Activated CD4-positive, alpha-beta T cell treated with anti-CD3 and anti-CD28 coated beads for 24 hours (primary cell): ENCODE data around the gene ARHGAP23.
"Not testable (repeated sequence)": the region's sequence is repeated elsewhere in the genome, so short reads cannot be mapped to it uniquely, and the experiment has no call there.

ENCODE experiments used
- DNase-seq, 2 donors: peaks; one replicate each; pipeline ENCODE4 v3.0.0-alpha.2; 2020; ENCODE audit warnings: low read depth in 2 of 2

The ARHGAP23 gene

GRCh38 chr17:38460082-38460715 lies 31.9 kb downstream of the ARHGAP23 start:
- DNase-seq = no peak

- DNase-seq = no peak
Measured at GRCh38 chr17:38460716-38461630, 32.7 kb downstream of the ARHGAP23 start.

GRCh38 chr17:38461683-38462082 lies 33.4 kb downstream of the ARHGAP23 start:
- DNase-seq = no peak

GRCh38 chr17:38463451-38463858 lies 35.2 kb downstream of the ARHGAP23 start:
- no peak for DNase-seq

GRCh38 chr17:38464251-38464722 lies 36.0 kb downstream of the ARHGAP23 start:
- DNase-seq = no peak

GRCh38 chr17:38464723-38465390 lies 36.6 kb downstream of the ARHGAP23 start:
- DNase-seq = no peak

GRCh38 chr17:38465391-38466345 lies 37.4 kb downstream of the ARHGAP23 start:
- DNase-seq = no peak

GRCh38 chr17:38466346-38467315 lies 38.4 kb downstream of the ARHGAP23 start:
- DNase-seq = no peak

GRCh38 chr17:38467491-38467890 lies 39.2 kb downstream of the ARHGAP23 start:
- no peak for DNase-seq

GRCh38 chr17:38469875-38470274 lies 41.6 kb downstream of the ARHGAP23 start:
- DNase-seq = no peak

- DNase-seq = not testable (repeated sequence)
Measured at GRCh38 chr17:38471253-38471652, 43.0 kb downstream of the ARHGAP23 start.

- not testable (repeated sequence) for DNase-seq
Measured at GRCh38 chr17:38474666-38475065, 46.4 kb downstream of the ARHGAP23 start.

GRCh38 chr17:38476549-38476948 lies 48.3 kb downstream of the ARHGAP23 start:
- DNase-seq = no peak

GRCh38 chr17:38477417-38477816 lies 49.2 kb downstream of the ARHGAP23 start:
- not testable (repeated sequence) for DNase-seq

GRCh38 chr17:38477951-38478350 lies 49.7 kb downstream of the ARHGAP23 start:
- DNase-seq = not testable (repeated sequence)

- not testable (repeated sequence) for DNase-seq
Measured at GRCh38 chr17:38478667-38479066, 50.4 kb downstream of the ARHGAP23 start.

GRCh38 chr17:38482039-38482699 lies 53.9 kb downstream of the ARHGAP23 start:
- not testable (repeated sequence) for DNase-seq

GRCh38 chr17:38482700-38483043 lies 54.4 kb downstream of the ARHGAP23 start:
- DNase-seq = not testable (repeated sequence)
